GM19043 (cell line): Measurements from ENCODE around the gene ATP4B.

Experiments used
- ATAC-seq: cut with Tn5 transposase; IDR thresholded peaks from one replicate; pipeline ENCODE4 v1.9.1; 2021; ENCODE audit warnings: low read depth; ENCODE audit not compliant: unreplicated experiment

Gene ATP4B

GRCh38 chr13:113643593-113643992 is 14.4 kb downstream of the ATP4B start:
- ATAC-seq = no peak

- no peak for ATAC-seq
These were observed 15.4 kb downstream of the ATP4B start for GRCh38 chr13:113642563-113642962.

GRCh38 chr13:113641426-113641825 is 16.6 kb downstream of the ATP4B start:
- ATAC-seq = no peak

GRCh38 chr13:113639616-113640262 is 18.3 kb downstream of the ATP4B start:
- ATAC-seq = no peak

GRCh38 chr13:113638806-113639205 is 19.2 kb downstream of the ATP4B start:
- ATAC-seq = no peak

GRCh38 chr13:113638173-113638746 is 19.7 kb downstream of the ATP4B start:
- ATAC-seq = no peak

- ATAC-seq = no peak
These were observed 20.5 kb downstream of the ATP4B start for GRCh38 chr13:113637262-113638160.

- no peak for ATAC-seq
These were observed 21.6 kb downstream of the ATP4B start for GRCh38 chr13:113636266-113636963.

- no peak for ATAC-seq
These were observed 22.3 kb downstream of the ATP4B start for GRCh38 chr13:113635709-113636108.

- ATAC-seq = no peak
These were observed 23.0 kb downstream of the ATP4B start for GRCh38 chr13:113635048-113635420.

GRCh38 chr13:113634279-113635047 is 23.5 kb downstream of the ATP4B start:
- no peak for ATAC-seq

GRCh38 chr13:113633485-113633873 is 24.5 kb downstream of the ATP4B start:
- ATAC-seq = no peak

- ATAC-seq = no peak
These were observed 25.1 kb downstream of the ATP4B start for GRCh38 chr13:113632706-113633484.

GRCh38 chr13:113631341-113632095 is 26.5 kb downstream of the ATP4B start:
- ATAC-seq = no peak

GRCh38 chr13:113630804-113631203 is 27.2 kb downstream of the ATP4B start:
- no peak for ATAC-seq

- no peak for ATAC-seq
These were observed 27.7 kb downstream of the ATP4B start for GRCh38 chr13:113630296-113630695.

GRCh38 chr13:113629866-113630265 is 28.1 kb downstream of the ATP4B start:
- no peak for ATAC-seq

- no peak for ATAC-seq
These were observed 29.4 kb downstream of the ATP4B start for GRCh38 chr13:113628291-113629270.
